HG03064 (cell line): ENCODE results near the gene TMEM175.
A peak's percentile ranks its signal among the peaks of the same experiment; 100 is the strongest.

Experiments used
- ATAC-seq: cut with Tn5 transposase; IDR thresholded peaks from one replicate; pipeline ENCODE4 v1.9.1; 2021; ENCODE audit warnings: low read depth; ENCODE audit not compliant: unreplicated experiment

Gene TMEM175, protein sequence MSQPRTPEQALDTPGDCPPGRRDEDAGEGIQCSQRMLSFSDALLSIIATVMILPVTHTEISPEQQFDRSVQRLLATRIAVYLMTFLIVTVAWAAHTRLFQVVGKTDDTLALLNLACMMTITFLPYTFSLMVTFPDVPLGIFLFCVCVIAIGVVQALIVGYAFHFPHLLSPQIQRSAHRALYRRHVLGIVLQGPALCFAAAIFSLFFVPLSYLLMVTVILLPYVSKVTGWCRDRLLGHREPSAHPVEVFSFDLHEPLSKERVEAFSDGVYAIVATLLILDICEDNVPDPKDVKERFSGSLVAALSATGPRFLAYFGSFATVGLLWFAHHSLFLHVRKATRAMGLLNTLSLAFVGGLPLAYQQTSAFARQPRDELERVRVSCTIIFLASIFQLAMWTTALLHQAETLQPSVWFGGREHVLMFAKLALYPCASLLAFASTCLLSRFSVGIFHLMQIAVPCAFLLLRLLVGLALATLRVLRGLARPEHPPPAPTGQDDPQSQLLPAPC

DNA sequence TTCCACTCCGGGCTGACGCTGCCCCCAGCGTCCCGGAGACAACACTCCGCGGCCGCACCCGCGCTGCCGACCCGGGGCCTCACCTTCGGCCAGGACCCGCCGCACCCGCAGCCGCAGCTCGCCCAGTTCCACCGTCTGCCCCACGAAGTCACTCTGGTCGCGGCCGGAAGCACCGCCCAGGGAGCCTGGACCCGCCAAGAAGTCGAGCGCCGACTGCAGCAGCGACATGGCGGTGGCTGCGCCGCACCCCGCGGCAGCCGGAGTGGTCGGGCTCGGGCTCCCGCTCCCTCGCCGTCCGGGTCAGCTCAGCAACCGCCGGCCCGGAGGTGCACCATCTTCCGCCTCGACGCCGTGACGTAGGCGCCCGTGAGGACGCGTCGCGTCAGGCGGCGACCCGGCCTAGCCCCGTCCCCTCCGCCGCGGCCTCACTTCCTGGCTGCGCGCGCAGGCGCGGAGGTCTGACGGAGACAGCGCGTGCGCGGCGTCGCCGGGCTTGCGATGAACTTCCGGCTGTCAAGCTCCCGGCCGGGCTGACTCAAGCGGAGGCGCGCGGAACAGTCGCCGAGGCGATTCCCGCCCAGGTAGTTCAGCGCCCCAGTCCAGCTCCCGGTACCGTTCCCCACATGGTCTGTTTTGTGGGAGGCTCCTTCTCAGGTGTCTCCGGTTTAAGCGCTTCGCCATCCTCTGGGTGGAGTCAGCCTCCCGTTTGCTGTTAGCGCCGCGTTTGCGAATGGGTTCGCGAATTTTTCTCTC, at the start of gene TMEM175, which contains the start of gene GAK:
TMEM175 (plus strand) TSS at position 501 of the 753 bp plus-strand sequence. CDS start 15,280 bp downstream, outside the sequence.
GAK (minus strand) TSS at position 357 of the 753 bp plus-strand sequence; CDS start at position 228, 129 bp downstream.
- ATAC-seq, result peak; percentile 89

DNA sequence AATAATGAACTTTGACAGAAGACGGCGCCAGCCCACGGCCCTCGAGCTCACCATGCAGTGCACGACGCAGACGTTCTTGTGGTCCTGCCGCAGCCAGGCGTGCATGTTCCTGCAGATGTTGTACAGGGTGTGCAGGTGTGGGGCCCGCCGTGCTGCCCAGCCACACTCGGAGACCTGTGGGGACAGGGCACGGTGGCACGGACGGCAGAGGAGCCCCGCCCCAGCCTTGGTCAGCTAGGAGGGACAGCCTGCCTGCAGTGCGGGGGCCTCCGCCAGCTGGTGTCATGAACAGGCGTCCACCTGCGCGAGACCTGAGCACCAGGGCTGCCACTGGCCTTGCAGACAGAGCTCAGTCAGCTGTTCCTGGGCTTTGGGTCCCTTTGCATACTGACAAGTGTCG, 49.6 kb upstream of the TMEM175 start:
- no peak for ATAC-seq

DNA sequence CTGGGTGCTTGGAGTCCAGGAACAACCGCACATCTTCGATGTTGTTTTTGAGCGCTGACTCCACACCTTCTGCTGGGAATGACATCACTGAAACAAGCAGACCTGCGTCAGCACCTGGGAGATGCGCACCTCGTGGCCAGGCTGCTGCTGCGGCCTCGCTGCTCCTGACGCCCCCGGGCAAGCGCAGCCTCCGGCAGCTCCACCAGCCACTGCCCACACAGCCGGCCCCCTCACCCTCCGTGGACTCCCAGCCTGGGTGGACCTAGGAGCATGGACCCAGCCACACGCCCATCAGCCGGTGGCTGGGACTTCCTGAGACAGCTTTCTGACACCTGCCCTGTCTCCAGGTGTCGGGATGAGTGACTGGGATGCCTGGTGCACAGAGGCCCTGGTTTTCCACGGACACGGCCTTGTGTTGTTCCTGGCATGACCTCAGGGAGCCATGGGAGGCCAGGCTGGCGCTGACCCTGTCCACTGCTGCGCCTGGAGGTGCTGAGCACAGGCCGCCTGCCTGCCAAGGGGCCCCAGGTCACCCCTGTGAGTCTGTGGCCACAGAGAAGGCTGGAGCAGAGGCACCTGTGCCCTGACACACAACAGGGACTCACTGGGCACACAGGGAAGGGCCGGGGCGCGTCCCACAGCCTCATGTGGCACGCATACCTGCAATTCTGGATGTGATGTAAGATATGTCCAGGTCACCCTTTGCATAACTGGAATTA, 48.7 kb upstream of the TMEM175 start:
- ATAC-seq, result no peak

DNA sequence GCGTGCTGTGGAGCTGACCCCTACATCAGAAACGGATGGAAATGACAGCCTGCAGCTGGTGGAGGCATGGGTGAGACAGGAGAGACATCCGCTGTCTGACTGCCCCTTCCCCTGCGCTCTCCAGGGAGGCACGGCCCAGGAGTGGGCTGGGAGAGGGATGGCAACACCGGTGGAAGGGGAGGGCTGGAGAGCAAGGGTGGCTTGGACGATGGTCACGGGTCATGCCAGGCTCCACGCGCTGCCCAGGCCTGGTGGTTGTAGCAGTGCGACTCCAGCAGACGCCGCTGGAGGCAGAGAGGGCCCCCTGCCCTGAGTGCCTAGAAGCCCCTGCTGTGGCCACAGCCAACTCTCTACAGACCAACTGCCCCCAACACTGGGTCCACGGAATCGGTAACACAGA, 48.0 kb upstream of the TMEM175 start:
- ATAC-seq, result no peak

DNA sequence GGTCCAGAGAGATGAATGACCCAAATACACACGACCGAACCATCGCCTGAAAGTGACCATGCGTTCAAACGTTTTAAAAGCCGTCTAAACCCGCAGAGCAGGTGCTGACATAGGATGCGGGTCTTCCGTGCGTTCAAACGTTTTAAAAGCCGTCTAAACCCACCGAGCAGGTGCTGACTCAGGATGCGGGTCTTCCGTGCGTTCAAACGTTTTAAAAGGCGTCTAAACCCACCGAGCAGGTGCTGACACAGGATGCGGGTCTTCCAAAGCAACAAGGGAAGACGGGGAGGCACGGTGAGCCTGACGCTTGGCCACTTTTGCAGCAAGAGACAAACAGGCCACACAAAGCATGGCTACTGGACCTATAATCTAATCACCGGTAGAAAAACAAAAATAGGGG, 47.4 kb upstream of the TMEM175 start:
- ATAC-seq, result no peak

DNA sequence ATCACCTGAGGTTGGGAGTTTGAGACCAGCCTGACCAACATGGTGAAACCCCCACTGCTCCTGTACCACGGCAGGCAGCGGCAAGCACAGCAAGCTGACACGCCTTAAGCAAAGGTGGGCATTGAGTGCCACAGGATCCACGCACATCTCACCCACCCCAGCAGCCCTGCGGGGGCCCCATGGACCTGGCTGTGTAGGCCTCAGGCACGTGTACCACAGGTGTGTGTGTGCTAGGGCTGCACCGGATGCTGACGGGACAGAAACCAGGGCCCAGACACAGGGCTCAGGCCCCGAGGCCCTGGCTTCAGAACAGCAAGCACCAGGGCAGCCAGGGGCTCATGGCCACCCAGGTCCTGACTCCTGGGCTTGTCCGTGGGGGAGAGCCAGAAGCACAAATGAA, 46.9 kb upstream of the TMEM175 start:
- ATAC-seq, result no peak

DNA sequence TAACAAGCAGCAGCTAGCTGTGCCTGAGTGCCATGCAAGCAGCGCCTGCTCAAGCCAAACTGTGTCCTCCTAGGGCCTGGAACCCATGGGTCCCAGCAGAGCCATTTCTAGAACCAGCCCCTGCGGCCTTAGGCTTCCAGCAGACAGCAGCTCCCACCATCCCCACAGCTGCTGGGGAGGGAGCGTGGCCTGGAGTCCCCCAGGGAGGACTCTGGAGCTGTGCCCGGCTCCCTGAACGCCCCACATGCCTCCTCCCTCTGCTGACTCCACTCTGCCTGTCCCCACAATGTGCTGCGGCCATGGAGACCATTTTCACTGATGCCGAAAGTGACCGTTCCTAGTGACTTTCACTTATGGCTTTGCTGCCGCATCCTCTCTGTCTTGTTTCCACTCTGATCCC, 46.0 kb upstream of the TMEM175 start:
- ATAC-seq, result no peak

DNA sequence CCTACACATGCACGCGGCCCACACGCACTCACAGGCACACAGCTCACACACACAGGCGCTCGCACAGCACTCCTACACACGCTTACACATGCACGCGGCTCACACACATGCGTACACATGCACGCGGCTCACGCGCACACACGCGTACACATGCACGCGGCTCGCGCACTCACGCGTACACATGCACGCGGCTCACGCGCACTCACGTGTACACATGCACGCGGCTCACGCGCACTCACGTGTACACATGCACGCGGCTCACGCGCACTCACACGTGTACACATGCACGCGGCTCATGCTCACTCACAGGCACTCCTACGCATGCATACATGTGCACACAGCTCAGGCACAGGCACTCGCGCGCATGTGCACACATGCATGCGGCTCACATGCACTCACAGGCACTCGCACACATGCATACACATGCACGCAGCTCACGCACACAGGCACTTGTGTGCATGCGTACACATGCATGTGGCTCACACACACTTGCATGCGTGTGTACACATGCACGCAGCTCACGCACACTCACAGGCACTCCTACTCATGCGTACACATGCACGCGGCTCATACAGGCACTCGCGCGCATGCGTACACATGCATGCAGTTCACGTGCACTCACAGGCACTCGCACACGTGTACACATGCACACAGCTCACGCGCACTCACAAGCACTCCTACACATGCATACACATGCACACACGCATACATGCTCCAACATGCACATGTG, 45.1 kb upstream of the TMEM175 start:
- ATAC-seq, result no peak

DNA sequence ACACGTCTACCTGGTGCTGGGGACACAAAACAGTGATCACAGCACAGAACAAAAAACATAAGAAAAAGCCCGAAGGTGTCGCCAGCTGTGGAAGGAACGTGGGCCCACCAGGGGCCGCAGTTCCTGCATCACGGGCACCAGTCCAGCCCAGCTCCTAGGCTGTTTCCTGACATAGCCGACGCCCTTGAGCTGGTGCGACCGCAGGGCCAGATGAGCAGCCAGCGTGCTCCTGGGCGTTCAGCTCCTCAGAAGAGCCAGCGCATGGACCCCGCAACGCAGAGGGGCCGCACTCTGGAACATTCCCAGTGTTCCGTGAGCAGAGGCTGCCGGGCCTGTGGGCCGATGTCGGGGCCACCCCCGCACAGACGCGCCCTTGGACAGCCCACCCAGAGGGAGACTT, 44.2 kb upstream of the TMEM175 start:
- no peak for ATAC-seq

DNA sequence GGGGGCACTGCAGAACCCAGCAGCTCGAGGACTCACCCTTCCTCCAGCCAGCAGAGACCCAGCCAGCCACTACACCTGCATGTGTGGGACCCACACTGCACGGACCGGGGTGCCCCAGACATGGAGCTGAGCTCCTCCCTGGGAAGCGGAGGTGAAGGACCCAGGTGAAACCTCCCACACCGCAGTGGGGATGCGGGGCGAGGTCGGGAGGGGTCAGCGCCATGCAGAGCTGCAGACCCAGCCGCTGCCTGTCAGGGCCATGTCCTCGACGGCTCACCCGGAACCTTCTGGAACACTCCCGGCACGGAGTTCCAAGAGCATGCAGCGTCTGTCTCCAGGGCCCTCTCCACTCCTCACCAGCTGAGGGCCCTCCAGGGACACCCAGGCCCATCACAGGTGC, 42.7 kb upstream of the TMEM175 start:
- no peak for ATAC-seq

DNA sequence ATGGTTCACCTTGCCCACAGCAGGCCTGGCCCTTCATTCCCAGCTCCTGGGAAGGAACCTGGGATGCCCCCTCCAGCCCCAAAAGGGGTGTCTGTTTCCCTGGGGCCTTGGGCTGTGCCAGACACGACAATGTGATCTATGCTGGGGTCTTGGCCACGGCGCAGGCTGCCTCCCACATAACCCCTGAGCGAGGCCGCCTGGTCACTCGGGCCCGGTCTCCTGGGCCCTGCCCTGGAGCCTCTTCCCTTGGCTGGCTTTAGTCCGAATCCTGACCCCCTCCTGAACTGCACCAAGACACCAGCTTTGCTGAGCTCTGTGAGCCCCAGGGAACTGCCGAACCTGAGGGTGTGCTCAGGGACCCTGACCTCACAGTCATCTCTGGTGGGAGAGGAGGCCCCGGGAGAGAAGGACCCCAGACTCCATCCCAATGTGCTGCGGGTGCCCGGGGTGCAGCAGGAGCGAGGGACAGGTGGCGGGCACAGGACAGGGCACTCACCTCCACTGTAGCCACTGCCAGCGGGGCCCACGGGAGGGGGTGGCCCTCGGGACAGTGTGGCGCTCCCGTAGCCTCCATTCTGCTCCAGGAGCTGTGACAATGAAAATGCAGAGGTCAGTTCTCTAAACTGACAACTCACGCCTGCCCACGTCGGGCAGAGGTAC, 42.1 kb upstream of the TMEM175 start:
- ATAC-seq, result no peak

DNA sequence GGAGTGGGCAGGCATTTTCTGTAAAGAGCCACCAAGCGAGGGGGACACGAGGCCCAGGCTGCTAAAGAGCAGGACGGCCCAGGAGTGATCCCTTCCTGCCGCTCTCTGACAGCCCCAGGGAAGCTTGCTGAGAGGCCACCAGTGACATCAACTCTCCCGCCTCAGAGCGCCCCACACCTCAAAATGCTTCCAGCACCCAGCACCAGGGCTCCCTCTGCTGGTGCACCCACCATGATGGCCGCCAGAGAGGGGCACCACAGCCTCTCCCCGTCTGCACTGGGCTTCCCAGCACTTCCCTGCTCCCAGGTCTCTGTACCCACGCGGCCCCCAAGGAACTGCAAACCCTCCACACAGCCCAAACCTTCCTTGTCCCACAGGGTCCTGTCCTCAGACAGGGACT, 40.5 kb upstream of the TMEM175 start:
- ATAC-seq, result no peak

DNA sequence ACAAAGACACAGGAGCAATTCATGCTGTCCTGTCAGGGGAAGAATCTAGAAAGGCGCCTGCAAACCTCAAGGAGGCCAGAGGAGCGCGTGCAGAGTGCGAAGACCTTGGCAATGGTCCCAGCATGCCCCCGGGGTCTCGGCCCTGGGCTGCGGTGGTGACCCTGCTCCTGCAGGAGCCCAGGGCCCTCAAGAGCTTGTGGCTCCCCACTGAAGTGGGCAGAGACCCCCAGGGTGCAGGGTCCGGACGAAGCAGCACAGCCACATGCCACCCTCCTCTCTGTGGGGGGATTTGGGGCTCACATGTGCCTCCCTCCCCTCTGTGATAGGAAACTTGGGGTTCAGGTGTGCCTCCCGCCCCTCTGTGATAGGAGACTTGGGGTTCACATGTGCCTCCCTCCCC, 39.5 kb upstream of the TMEM175 start:
- no peak for ATAC-seq

DNA sequence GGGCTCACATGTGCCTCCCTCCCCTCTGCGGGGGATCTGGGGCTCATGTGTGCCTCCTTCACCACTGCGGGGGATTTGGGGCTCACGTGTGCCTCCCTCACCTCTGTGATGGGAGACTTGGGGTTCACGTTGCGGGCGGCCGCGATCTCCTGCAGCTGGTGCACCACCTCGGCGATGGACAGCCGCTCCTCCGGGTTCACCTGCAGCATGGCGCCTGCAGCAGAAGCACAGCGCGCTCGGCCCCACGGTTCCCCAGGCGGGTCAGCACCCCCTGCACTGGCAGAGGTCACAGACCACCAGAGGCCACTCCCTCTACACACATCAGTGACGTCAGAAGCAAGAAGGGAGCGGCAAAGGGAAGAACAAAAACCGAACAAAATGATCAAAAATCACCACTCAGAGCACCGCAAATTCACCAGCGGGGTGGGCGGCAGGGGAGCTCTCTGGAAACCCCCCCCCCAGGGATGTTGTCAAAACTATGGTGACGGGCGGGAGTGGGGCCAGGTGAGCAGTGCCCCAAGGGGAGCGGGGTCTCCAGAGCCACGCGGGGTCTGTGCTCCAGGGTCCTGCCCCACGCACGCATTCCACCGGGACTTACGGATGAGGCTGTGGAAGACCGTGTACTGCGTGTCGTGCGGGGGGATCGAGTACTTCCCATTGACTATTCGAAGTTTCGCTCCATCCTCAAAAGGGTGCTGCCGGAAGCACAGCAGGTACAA, 38.8 kb upstream of the TMEM175 start:
- no peak for ATAC-seq

DNA sequence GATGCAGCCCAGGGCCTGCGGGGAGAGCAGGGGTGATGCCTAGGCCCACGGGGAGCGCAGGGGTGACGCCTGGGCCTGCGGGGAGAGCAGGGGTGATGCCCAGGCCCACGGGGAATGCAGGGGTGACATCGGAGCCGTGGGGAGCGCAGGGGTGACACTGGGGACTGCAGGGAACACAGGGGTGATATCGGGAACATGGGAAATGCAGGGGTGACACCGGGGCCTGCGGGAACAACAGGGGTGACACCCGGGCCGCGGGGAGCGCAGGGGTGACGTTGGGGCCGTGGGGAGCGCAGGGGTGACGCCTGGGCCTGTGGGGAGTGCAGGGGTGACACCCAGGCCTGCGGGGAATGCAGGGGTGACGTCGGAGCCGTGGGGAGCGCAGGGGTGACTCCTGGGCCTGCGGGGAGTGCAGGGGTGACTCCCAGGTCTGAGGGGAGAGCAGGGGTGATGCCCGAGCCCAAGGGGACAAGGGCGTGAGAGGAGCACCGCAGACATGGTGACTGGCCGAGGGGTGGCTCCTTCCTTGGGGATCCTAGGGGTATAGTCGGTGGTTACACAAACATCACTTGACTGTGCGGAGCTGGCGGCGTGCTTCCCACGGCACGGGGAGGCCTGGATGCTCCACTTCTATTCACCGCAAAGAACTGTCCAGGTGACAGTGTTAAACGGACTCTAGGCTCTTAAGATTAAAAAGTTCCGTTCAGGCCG, 38.1 kb upstream of the TMEM175 start:
- no peak for ATAC-seq

DNA sequence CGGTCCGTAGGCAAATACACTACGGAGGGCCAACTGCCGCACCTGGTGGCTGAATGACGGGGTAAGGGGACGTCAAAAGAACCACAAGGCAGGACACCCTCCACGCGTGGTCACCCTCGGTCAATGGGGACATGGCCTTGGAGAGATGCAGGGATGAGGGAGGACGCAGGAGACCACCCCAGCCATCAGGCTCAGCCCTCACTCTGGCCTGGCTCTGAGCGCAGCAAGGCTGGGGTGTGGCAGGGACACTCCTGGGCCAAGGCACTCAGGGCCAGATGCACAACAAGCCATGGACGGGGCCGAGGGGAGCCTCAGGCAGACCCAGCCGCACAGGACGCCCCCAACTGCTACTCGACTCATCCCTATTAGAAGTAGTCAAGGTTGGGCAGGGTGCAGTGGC, 36.7 kb upstream of the TMEM175 start:
- no peak for ATAC-seq

DNA sequence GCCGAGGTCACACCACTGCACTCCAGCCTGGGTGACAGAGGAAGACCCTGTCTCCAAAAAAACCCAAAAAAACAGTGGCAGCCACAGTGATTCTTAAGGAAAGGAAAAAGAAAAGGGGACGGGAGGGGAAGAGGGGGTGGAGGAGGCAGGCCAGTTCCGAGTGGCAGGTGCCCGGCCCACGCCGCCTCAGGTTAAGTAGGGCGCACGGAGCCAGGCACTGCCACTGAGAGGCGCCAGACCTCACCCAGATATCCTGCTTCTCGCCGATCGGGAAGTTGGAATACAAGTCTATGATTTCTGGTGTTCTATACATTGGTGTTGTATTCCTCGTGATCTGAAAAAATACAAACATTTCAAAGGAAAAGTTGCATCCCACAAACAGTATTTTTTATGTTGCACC, 36.0 kb upstream of the TMEM175 start:
- no peak for ATAC-seq

DNA sequence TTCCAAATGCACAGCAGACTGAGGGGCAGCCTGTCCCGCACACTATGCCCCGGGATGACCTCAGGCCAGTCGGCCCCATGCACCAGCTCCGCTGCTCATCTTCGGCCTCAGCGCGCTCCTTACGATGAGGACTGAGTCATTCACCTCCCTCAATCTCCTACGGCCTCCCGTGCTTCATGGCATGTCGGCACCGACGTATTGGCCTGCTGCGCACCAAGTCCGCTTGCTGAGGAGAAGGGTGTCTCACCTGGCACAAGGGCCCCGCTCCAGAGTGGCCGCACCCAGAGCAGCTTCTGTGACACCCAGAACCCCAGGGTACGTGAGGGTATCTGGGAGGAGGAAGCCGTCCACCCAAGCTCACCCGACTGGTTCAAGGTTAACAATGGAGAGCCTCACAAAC, 35.6 kb upstream of the TMEM175 start:
- no peak for ATAC-seq

DNA sequence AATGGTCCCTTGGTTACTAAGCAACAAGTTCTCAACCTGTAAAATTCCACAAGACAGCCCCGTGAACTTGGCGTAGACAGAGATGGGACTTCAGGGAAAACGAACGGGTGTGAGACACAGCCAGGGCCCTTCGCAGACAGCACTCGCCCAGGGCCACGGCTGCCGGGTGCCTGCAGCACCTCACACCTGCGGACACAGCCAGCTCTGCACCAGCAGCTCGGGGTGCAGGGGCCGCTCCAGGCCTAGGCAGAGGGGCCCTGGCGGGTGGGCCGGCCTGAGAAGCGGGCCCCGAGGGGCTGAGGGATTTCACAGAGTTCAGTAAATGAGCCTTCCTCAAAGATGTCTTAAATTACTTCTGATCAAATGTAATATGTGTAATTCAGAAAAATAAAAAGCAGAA, 34.1 kb upstream of the TMEM175 start:
- ATAC-seq, result no peak
